OCI-LY7 (cell line): Measurements from ENCODE around the gene OR6B1.

Source experiments
- CTCF ChIP-seq: fragments of 200-600 bp; sonication (generic); conservative IDR thresholded peaks from 2 replicates; pipeline ENCODE4 v1.5.1; 2014; ENCODE audit warnings: mild to moderate bottlenecking, antibody characterized with exemption, low read length, moderate library complexity, mixed read lengths
- EZH2phosphoT487 ChIP-seq: fragments of 200-600 bp; sonication (generic); IDR thresholded peaks from 2 replicates; pipeline ENCODE4 v1.6.1; 2018; ENCODE audit warnings: low read depth, borderline replicate concordance, mild to moderate bottlenecking, mixed run types, antibody characterized with exemption, low read length, moderate library complexity, mixed read lengths

- TF ChIP-seq CTCF (no peak), EZH2phosphoT487 (no peak)
These were observed 9.2 kb downstream of the OR6B1 start for GRCh38 chr7:144009361-144009760.
